Measurements from ENCODE around the gene GNL3.

GRCh38 chr3:52681596-52681995 lies 4.2 kb upstream of the GNL3 start:
- TF ChIP-seq EZH2 (IDR thresholded peaks at IDR 0.05; ENCODE audit: low read length, missing control alignments) (no peak), CTCF (conservative IDR thresholded peaks at IDR 0.05 in 1 of 2, IDR thresholded peaks at IDR 0.05 in 1 of 2; ENCODE audit: low read depth in 1 of 2, low read length in 2 of 2) (no peak)
